Heart left ventricle (tissue), 16 donors: ENCODE data around the gene GAB4. TPM values are rescaled to one million over a fixed set of nuclear protein-coding genes. Genes with fewer than 3 reads are reported as not detected.

Experiments
- ATAC-seq, 4 donors: fragments of 200-7000 bp; cut with Tn5 transposase; one replicate each; pipeline ENCODE4 v1.9.1; 2020 to 2022; ENCODE audit warnings: moderate library complexity in 4 of 4, mild to moderate bottlenecking in 3 of 4, moderate number of reproducible peaks in 1 of 4
- DNase-seq, 5 donors: peaks; one replicate each; pipeline ENCODE4 v3.0.0-alpha.2; 2020
- H3K27ac ChIP-seq, 12 donors: fragments of 200-600 bp; sonication (generic) in 4 of 12; one replicate each; pipeline versions ENCODE4 v1.5.0 to v1.8.0; 2016 to 2022; ENCODE audit warnings: mild to moderate bottlenecking in 2 of 12
- H3K27me3 ChIP-seq, 9 donors: fragments of 200-600 bp; sonication (generic) in 2 of 9; one replicate each; pipeline versions ENCODE4 v1.5.1 to v1.8.0; 2016 to 2022; ENCODE audit warnings: mild to moderate bottlenecking in 3 of 9
- H3K36me3 ChIP-seq, 9 donors: fragments of 200-600 bp; sonication (generic) in 2 of 9; one replicate each; pipeline versions ENCODE4 v1.5.0 to v1.8.0; 2018 to 2022; ENCODE audit warnings: mild to moderate bottlenecking in 2 of 9
- H3K4me1 ChIP-seq, 12 donors: fragments of 200-600 bp; sonication (generic) in 4 of 12; one replicate each; pipeline versions ENCODE4 v1.5.0 to v1.8.0; 2016 to 2022; ENCODE audit warnings: mild to moderate bottlenecking in 3 of 12
- H3K4me3 ChIP-seq, 12 donors: fragments of 200-600 bp; sonication (generic) in 4 of 12; one replicate each; pipeline versions ENCODE4 v1.5.0 to v1.8.0; 2017 to 2022; ENCODE audit warnings: mild to moderate bottlenecking in 9 of 12, moderate library complexity in 4 of 12
- H3K9me3 ChIP-seq, 12 donors: fragments of 200-600 bp; sonication (generic) in 4 of 12; one replicate each; pipeline versions ENCODE4 v1.5.0 to v1.8.0; 2016 to 2022; ENCODE audit warnings: mild to moderate bottlenecking in 1 of 12
- POLR2A ChIP-seq, 2 donors: fragments of 450-650 bp; IDR thresholded peaks; one replicate each; pipeline ENCODE4 v1.6.1; 2017; ENCODE audit warnings: antibody characterized with exemption in 2 of 2, mild to moderate bottlenecking in 2 of 2, moderate library complexity in 2 of 2
- WGBS, 4 donors: extraction: QIAGEN DNeasy Blood & Tissue Kit in 2 of 4; methylation state at CpG; one replicate each; pipeline versions ENCODE4 v1.1.5 to v1.1.7; 2013 to 2018; 5-methylcytosine and 5-hydroxymethylcytosine counted together
- intact Hi-C, 10 donors: fragments of 100-400 bp; cut with DNase I; formaldehyde crosslinking; loops; one replicate each; pipeline versions ENCODE4 v1.11.1 to v1.14.2; 2022
- polyA plus RNA-seq, 2 donors: library from polyadenylated mRNA; stranded (reverse); fragments of 200-250 nt; gene quantifications; one replicate each; pipeline ENCODE4 v1.2.3, GENCODE V29; 2013
- total RNA-seq, 9 donors: library from RNA; depleted of rRNA in 2 of 9; stranded (reverse); fragments of >200 nt in 2 of 9; fragmentation: NEBNext Ultra II Directional in 3 of 9; extraction: Animal tissue kit (Norgen Biotek cat#: 25700) in 3 of 9; gene quantifications; one replicate each; pipeline versions ENCODE4 v1.1.0 to v1.2.4, GENCODE V29; 2016 to 2023
- TF ChIP-seq, protein P1 (sequence below), 12 donors: fragments of 200-600 bp; sonication (generic) in 4 of 12; IDR thresholded peaks; one replicate each; pipeline versions ENCODE4 v1.5.0 to v1.8.0; 2018 to 2022; ENCODE audit warnings: antibody characterized with exemption in 12 of 12, mild to moderate bottlenecking in 5 of 12
- donor health status: ischemic (EF 13 %, LVEDD 7.1; RV severe dilation, severe dysfunction).
- donor health status: healthy with polysubstance abuse.
- donor health status: DM: no; HTN: yes; CAD: no.
- donor health status: DM: no; HTN: no; CAD: no.
- donor health status: ischemic (EF 25% LVEDD 6.9; RV normal size, moderate dysfunction).
- donor health status: ischemic (EF 25% LVEDD 5.7; RV mildly dilated, moderate dysfunction).
- donor health status: healthy.
- donor health status: DM: yes; HTN: yes; CAD: no.
- donor health status: ischemic (EF 35%, LVEDD 5.7; RV mildly dilated, moderate dysfunction).
- donor health status: nonischemic (EF 11% LVEDD 7.7; RV severe dilation, severe dysfunction).
- donor health status: DM: yes; HTN: yes; CAD: no.
- donor health status: PGD.
- donor health status: ischemic (EF 29% LVEDD 5.4; RV normal size, mild dysfunction).
- donor health status: nonischemic (EF 23%, LVEDD 6.1; RV moderate dilation, normal function).

Gene GAB4
- total and polyA plus RNA-seq, 11 donors: not detected

DNA sequence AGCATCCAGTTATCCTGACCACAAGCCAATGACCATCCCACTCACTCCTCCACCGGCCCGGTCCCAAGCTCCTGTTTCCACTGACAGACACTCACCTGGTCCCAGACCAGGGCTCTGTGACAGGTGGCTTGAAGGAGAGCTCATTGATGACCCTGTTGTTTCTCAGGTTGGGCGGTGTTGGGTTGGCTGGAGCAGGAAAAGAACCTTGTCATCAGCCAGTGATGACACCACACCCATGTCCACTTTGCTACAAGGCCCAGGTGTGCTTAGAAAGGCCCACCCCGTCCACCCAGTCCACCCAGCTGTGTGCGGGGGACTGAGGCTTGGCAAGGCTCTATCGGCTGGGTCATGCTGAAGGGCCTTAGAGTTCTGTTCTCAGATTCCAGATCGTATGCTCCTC, 42.9 kb downstream of the GAB4 start:
- TF ChIP-seq, protein P1, sequence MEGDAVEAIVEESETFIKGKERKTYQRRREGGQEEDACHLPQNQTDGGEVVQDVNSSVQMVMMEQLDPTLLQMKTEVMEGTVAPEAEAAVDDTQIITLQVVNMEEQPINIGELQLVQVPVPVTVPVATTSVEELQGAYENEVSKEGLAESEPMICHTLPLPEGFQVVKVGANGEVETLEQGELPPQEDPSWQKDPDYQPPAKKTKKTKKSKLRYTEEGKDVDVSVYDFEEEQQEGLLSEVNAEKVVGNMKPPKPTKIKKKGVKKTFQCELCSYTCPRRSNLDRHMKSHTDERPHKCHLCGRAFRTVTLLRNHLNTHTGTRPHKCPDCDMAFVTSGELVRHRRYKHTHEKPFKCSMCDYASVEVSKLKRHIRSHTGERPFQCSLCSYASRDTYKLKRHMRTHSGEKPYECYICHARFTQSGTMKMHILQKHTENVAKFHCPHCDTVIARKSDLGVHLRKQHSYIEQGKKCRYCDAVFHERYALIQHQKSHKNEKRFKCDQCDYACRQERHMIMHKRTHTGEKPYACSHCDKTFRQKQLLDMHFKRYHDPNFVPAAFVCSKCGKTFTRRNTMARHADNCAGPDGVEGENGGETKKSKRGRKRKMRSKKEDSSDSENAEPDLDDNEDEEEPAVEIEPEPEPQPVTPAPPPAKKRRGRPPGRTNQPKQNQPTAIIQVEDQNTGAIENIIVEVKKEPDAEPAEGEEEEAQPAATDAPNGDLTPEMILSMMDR (IDR thresholded peaks at IDR 0.05): no peak
- TF ChIP-seq POLR2A (IDR thresholded peaks at IDR 0.05): no peak
- ATAC-seq (no peak), DNase-seq (no peak)
- H3K27ac ChIP-seq: no peak overlapping the region
- no peak overlapping the region for H3K4me3 ChIP-seq
- peaks cover 0 to 18% (median 0%) of the 10 kb centered on the region in 9 donors for H3K27me3 ChIP-seq
- 77 to 82% (median 78%) methylated on average over 7 of the region's 7 CpGs for WGBS, 4 donors
- intact Hi-C loops: no loop called here
- no peaks in the 10 kb centered on the region for H3K36me3 ChIP-seq
- no peaks in the 10 kb centered on the region for H3K4me1 ChIP-seq
- no peaks in the 10 kb centered on the region for H3K9me3 ChIP-seq

DNA sequence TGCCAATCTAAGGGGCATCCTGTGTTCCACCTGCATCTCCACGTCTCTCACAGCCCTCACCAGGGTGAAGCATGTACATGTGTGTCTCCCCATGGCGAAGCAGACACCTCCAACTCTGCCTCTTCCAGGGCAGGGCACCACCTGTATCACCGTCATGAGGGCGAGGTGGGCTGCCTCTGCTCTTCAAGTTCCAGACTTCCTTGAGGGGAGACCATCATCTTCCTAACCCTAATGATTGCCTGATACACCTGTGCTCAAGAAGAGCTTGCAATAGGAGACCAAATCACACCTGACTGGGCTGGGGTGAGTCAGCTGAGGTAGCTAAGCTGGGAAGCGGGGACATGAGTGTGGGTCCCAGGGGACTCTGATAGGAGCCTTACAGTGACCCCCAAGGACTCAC, 43.7 kb downstream of the GAB4 start:
- 76 to 82% (median 79%) methylated on average over 5 of the region's 5 CpGs for WGBS, 4 donors
- no peak overlapping the region for H3K27ac ChIP-seq
- intact Hi-C loops: no loop called here
- no peak for DNase-seq
- H3K27me3 ChIP-seq: peaks cover 0 to 11% (median 0%) of the 10 kb centered on the region in 9 donors
- H3K36me3 ChIP-seq: no peaks in the 10 kb centered on the region
- H3K9me3 ChIP-seq: no peaks in the 10 kb centered on the region
- H3K4me3 ChIP-seq: no peak overlapping the region
- H3K4me1 ChIP-seq: no peaks in the 10 kb centered on the region
- TF ChIP-seq, protein P1 (IDR thresholded peaks at IDR 0.05): no peak
- no peak for TF ChIP-seq POLR2A (IDR thresholded peaks at IDR 0.05)
- no peak for ATAC-seq

DNA sequence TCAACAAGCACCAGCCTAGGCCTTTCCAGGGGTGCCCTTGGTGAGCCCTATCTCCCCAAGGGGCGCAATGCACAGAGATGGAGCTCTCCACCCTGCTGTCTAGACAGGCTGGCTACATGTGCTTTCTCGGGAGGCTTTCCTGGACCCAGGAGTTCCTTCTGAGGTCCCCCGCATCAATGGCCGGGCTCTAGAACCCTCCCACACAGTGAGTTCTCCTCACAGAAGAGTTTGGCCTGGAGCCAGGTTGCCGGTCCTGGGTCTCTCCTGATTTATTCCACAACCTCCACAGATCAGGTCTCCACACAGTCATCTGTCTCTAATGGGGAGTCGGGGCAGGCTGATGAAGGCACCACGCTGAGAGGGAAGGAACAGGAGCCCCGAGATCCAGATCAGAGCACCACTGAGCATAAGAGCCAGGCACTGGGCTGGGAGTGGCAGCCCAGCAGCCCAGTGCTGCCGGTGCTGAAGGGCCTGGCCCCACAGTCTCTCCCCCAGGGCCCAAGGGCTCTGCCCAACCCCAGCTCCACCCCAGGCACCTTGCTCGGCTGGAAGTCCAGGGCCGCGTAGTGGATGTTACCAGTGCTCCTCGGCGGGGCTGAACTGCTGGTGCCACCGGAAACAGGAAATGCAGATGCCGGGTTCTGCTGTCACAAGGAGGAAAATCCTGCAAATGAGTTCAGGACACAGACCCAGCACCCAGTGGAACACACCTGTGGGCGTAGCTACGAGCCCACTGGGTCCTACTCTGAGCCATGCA, 44.7 kb downstream of the GAB4 start:
- H3K27ac ChIP-seq: no peak overlapping the region
- TF ChIP-seq, protein P1 (IDR thresholded peaks at IDR 0.05): no peak
- no peak for TF ChIP-seq POLR2A (IDR thresholded peaks at IDR 0.05)
- no peak for ATAC-seq
- H3K9me3 ChIP-seq: no peaks in the 10 kb centered on the region
- H3K27me3 ChIP-seq: peaks cover 0 to 11% (median 0%) of the 10 kb centered on the region in 9 donors
- H3K4me1 ChIP-seq: no peaks in the 10 kb centered on the region
- intact Hi-C loops: no loop called here
- H3K36me3 ChIP-seq: no peaks in the 10 kb centered on the region
- no peak overlapping the region for H3K4me3 ChIP-seq
- 74 to 81% (median 77%) methylated on average over 14 to 18 of the region's 18 CpGs for WGBS, 4 donors
- no peak for DNase-seq

DNA sequence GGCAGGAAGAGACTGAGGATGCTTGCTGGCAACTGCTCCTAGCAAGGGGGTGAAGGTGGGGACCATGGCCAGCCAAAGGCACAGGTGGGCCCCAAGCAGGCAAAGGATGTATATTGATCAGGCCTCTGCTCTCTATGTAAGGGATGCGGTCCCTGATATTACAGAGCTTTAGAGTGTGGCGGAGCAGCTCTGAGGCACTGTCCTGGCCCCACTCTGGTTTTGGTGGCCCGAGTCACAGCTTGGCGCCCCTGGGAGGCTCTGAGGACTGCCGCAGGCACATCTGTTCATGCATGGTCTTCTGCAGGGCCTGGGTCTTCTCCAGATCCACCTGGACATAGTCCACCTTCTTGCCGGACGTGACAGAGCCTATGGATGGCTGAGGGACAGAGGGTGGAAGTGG, 45.5 kb downstream of the GAB4 start:
- intact Hi-C loops: no loop called here
- 81 to 87% (median 84%) methylated on average over 5 to 7 of the region's 7 CpGs for WGBS, 4 donors
- H3K9me3 ChIP-seq: no peaks in the 10 kb centered on the region
- TF ChIP-seq, protein P1 (IDR thresholded peaks at IDR 0.05): no peak
- no peak for TF ChIP-seq POLR2A (IDR thresholded peaks at IDR 0.05)
- no peaks in the 10 kb centered on the region for H3K36me3 ChIP-seq
- H3K4me3 ChIP-seq: no peak overlapping the region
- no peaks in the 10 kb centered on the region for H3K4me1 ChIP-seq
- H3K27ac ChIP-seq: no peak overlapping the region
- H3K27me3 ChIP-seq: peaks cover 0 to 11% (median 0%) of the 10 kb centered on the region in 9 donors
- DNase-seq (no peak), ATAC-seq (no peak)
